K562 (cell line): ENCODE results near the gene NOL12. TPM values are rescaled to one million over a fixed set of nuclear protein-coding genes. Genes with fewer than 3 reads are reported as not detected.
A peak's percentile ranks its signal among the peaks of the same experiment; 100 is the strongest.

ENCODE experiments used
- ATAC-seq: fragments of 200-7000 bp; cut with Tn5 transposase; 3 replicates; pipeline ENCODE4 v1.9.1; 2020; ENCODE audit warnings: moderate library complexity
- BruUV-seq: library from RNA; stranded (reverse); fragments of 400-500 nt; replicated peaks from 2 replicates; lab custom pipeline; 2021; lab: Mats Ljungman, UMichigan
- CTCF ChIA-PET: fragments of 300-600 bp; formaldehyde crosslinking; extraction: SDS; loops from one replicate; lab custom pipeline; 2021; ENCODE audit warnings: low intra/inter-chr PET ratio; lab: Yijun Ruan, JAX
- POLR2A ChIA-PET: fragments of 300-600, 350-650 bp; sonication (Branson Sonifier 250); formaldehyde crosslinking; extraction: SDS; loops from one replicate; lab custom pipeline; 2021; ENCODE audit warnings: antibody characterized with exemption, inconsistent platforms; lab: Yijun Ruan, JAX
- DNase-seq, 4 experiments: peaks; one replicate each; pipeline versions ENCODE4 v3.0.0 to v3.0.0-alpha.2; 2011 to 2018; ENCODE audit warnings: low spot score in 3 of 4, mixed read lengths in 3 of 4; ENCODE audit errors: extremely low read depth in 1 of 4
- FAIRE-seq: peaks from 2 replicates; lab custom pipeline; 2011; peaks lifted over from hg19 to GRCh38; lab: Jason Lieb, UNC
- H2AFZ ChIP-seq: 2 replicates; pipeline ENCODE4 v1.6.0; 2011; ENCODE audit warnings: low read depth, low read length, control low read depth, inconsistent platforms
- H3K27ac ChIP-seq: fragments of 200-600 bp; 3 replicates; pipeline ENCODE4 v1.8.0; 2011; ENCODE audit warnings: low read depth, mild to moderate bottlenecking, control low read depth, inconsistent platforms, low read length, moderate library complexity, mixed read lengths; ENCODE audit errors: extremely low read depth
- H3K27me3 ChIP-seq, 2 experiments: fragments of 300-600 bp in 1 of 2; 2 replicates in 1 of 2; 3 replicates in 1 of 2; pipeline versions ENCODE4 v1.6.0 to v1.8.0; 2011; ENCODE audit warnings: inconsistent platforms in 2 of 2, low read length in 2 of 2, mild to moderate bottlenecking in 1 of 2, mixed read lengths in 1 of 2, moderate library complexity in 1 of 2; ENCODE audit not compliant: control insufficient read depth in 2 of 2, insufficient read depth in 2 of 2
- H3K36me3 ChIP-seq: fragments of 300-600 bp; 3 replicates; pipeline ENCODE4 v1.8.0; 2011; ENCODE audit warnings: mild to moderate bottlenecking, low read length, inconsistent platforms; ENCODE audit not compliant: control insufficient read depth, insufficient read depth
- H3K4me1 ChIP-seq, 2 experiments: fragments of 200-600 bp in 1 of 2; replicated peaks in 1 of 2; 2 replicates in 1 of 2; 3 replicates in 1 of 2; pipeline versions ENCODE4 v1.5.1 to v1.8.0; 2011; ENCODE audit warnings: inconsistent platforms in 2 of 2, low read length in 2 of 2, mild to moderate bottlenecking in 1 of 2, mixed read lengths in 1 of 2, moderate library complexity in 1 of 2; ENCODE audit not compliant: control insufficient read depth in 2 of 2, insufficient read depth in 2 of 2
- H3K4me2 ChIP-seq: 2 replicates; pipeline ENCODE4 v1.6.1; 2011; ENCODE audit warnings: low read length, control low read depth, inconsistent platforms, mixed read lengths; ENCODE audit not compliant: insufficient read depth
- H3K4me3 ChIP-seq: fragments of 200-600 bp; sonication (generic), shearing (Covaris generic); 2 replicates; pipeline ENCODE4 v1.5.1; 2016; ENCODE audit warnings: control low read depth, inconsistent platforms
- H3K79me2 ChIP-seq: fragments of 200-600 bp; 3 replicates; pipeline ENCODE4 v1.8.0; 2011; ENCODE audit warnings: low read length, inconsistent platforms; ENCODE audit not compliant: control insufficient read depth, insufficient read depth
- H3K9ac ChIP-seq, 2 experiments: 2 replicates each; pipeline versions ENCODE4 v1.6.0 to v1.6.1; 2011; ENCODE audit warnings: low read depth in 2 of 2, low read length in 2 of 2, control low read depth in 1 of 2, inconsistent platforms in 1 of 2, mild to moderate bottlenecking in 1 of 2, mixed read lengths in 1 of 2; ENCODE audit not compliant: insufficient read depth in 1 of 2
- H3K9me1 ChIP-seq: one replicate; pipeline ENCODE4 v1.6.0; 2011; ENCODE audit warnings: inconsistent platforms, mild to moderate bottlenecking, low read length, moderate library complexity; ENCODE audit not compliant: control insufficient read depth, insufficient read depth
- H3K9me3 ChIP-seq: replicated peaks from 2 replicates; pipeline ENCODE4 v1.5.1; 2011; ENCODE audit warnings: low read depth, low read length, inconsistent platforms; ENCODE audit not compliant: control insufficient read depth, insufficient read depth
- H4K20me1 ChIP-seq: replicated peaks from 2 replicates; pipeline ENCODE4 v1.6.1; 2011; ENCODE audit warnings: low read length, inconsistent platforms, mixed read lengths; ENCODE audit not compliant: control insufficient read depth, insufficient read depth
- MTA3 ChIP-seq: fragments of 450-650 bp; formaldehyde crosslinking; IDR thresholded peaks from 2 replicates; pipeline ENCODE4 v1.6.1; 2017; ENCODE audit warnings: mild to moderate bottlenecking, borderline replicate concordance
- PHF20 ChIP-seq: fragments of 450-650 bp; IDR thresholded peaks from 2 replicates; pipeline ENCODE4 v1.6.1; 2018; ENCODE audit not compliant: partially characterized antibody
- ZNF121 ChIP-seq: sonication (generic); formaldehyde crosslinking; conservative IDR thresholded peaks from 2 replicates; pipeline ENCODE4 v1.8.0; 2022; ENCODE audit warnings: missing genetic modification reagents
- ZNF354B ChIP-seq: fragments of 250-450 bp; sonication (Bioruptor Pico); IDR thresholded peaks from 2 replicates; pipeline ENCODE4 v1.4.0; 2020
- whole genome bisulfite sequencing: fragments of 100-300 bp; shearing (Covaris generic); methylation state at CpG from one replicate; pipeline ENCODE4 v1.1.6; 2016; ENCODE audit warnings: low coverage, mixed read lengths; ENCODE audit not compliant: insufficient coverage; ENCODE audit errors: missing lambda C conversion rate; 5-methylcytosine and 5-hydroxymethylcytosine counted together
- in situ Hi-C: fragments of 300-500 bp; cut with MboI; formaldehyde crosslinking; loops from 4 replicates; pipeline ENCODE4 v1.15.0; 2018; ENCODE audit warnings: inconsistent platforms, mixed read lengths
- intact Hi-C: fragments of 100-400 bp; cut with micrococcal nuclease; formaldehyde crosslinking; loops from 2 replicates; pipeline ENCODE4 v1.14.2; 2022
- polyA plus RNA-seq, 8 experiments: library from polyadenylated mRNA; depleted of rRNA in 4 of 8; stranded (reverse) in 5 of 8; unstranded in 3 of 8; fragments of >200 nt; fragmentation: Nextera tagmentation in 2 of 8; fragmentation: Illumina TruSeq in 1 of 8; extraction: Ambion mirVana in 2 of 8; extraction: Trizol in 1 of 8; gene quantifications; 2 replicates each; pipeline versions ENCODE4 v1.2.1 to v1.2.3, GENCODE V29; 2011 to 2014; ENCODE audit warnings: inconsistent platforms in 1 of 8, missing spikeins in 1 of 8
- total RNA-seq, 7 experiments: library from RNA; depleted of rRNA in 6 of 7; stranded (reverse); fragments of >200 nt in 6 of 7; fragmentation: Illumina TruSeq in 2 of 7; extraction: Trizol in 2 of 7; gene quantifications; 2 replicates each; pipeline versions ENCODE4 v1.2.1 to v1.2.3, GENCODE V29; 2011 to 2021; ENCODE audit warnings: low replicate concordance in 1 of 7
- TF ChIP-seq, protein P1 (sequence below): fragments of 450-650 bp; IDR thresholded peaks from 2 replicates; pipeline ENCODE4 v1.6.1; 2016; ENCODE audit warnings: mild to moderate bottlenecking, moderate library complexity

Gene NOL12
- total and polyA plus RNA-seq, 9 of the 15 experiments (the other 6 are each of a cell fraction or from before 2014, with no cell fraction given): 2.8 to 40.9 (median 28.5) TPM

DNA sequence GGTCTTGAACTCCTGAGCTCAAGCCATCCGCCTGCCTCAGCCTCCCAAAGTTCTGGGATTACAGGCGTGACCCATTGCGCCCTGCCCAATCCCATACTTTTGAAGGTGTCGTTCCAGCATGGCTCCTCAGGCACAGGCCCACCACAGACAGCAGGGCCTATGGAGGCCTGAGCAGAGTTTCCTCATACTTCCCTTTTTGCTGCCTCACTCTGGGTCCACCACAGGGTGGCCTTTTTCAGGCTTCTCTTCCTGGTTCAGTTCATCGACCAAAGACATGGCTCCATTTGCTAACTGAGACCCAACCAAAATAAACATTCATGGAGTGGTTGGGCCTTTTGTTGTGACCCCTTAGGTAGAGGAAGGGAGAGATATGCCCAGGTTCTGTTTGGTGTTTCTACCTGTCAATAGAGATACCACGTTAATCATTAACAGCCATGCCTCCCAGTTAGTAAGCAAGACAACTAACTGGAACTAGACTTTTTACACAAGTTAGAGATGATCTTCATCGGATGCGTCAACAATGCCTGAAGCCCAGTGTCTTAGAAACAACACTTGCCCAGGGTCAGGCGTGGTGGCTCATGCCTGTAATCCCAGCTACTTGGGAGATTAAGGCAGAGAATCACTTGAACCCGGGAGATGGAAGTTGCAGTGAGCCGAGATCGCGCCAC lies 45.8 kb downstream of the NOL12 start:
- CTCF ChIA-PET: no interaction called here
- TF ChIP-seq, protein P1, sequence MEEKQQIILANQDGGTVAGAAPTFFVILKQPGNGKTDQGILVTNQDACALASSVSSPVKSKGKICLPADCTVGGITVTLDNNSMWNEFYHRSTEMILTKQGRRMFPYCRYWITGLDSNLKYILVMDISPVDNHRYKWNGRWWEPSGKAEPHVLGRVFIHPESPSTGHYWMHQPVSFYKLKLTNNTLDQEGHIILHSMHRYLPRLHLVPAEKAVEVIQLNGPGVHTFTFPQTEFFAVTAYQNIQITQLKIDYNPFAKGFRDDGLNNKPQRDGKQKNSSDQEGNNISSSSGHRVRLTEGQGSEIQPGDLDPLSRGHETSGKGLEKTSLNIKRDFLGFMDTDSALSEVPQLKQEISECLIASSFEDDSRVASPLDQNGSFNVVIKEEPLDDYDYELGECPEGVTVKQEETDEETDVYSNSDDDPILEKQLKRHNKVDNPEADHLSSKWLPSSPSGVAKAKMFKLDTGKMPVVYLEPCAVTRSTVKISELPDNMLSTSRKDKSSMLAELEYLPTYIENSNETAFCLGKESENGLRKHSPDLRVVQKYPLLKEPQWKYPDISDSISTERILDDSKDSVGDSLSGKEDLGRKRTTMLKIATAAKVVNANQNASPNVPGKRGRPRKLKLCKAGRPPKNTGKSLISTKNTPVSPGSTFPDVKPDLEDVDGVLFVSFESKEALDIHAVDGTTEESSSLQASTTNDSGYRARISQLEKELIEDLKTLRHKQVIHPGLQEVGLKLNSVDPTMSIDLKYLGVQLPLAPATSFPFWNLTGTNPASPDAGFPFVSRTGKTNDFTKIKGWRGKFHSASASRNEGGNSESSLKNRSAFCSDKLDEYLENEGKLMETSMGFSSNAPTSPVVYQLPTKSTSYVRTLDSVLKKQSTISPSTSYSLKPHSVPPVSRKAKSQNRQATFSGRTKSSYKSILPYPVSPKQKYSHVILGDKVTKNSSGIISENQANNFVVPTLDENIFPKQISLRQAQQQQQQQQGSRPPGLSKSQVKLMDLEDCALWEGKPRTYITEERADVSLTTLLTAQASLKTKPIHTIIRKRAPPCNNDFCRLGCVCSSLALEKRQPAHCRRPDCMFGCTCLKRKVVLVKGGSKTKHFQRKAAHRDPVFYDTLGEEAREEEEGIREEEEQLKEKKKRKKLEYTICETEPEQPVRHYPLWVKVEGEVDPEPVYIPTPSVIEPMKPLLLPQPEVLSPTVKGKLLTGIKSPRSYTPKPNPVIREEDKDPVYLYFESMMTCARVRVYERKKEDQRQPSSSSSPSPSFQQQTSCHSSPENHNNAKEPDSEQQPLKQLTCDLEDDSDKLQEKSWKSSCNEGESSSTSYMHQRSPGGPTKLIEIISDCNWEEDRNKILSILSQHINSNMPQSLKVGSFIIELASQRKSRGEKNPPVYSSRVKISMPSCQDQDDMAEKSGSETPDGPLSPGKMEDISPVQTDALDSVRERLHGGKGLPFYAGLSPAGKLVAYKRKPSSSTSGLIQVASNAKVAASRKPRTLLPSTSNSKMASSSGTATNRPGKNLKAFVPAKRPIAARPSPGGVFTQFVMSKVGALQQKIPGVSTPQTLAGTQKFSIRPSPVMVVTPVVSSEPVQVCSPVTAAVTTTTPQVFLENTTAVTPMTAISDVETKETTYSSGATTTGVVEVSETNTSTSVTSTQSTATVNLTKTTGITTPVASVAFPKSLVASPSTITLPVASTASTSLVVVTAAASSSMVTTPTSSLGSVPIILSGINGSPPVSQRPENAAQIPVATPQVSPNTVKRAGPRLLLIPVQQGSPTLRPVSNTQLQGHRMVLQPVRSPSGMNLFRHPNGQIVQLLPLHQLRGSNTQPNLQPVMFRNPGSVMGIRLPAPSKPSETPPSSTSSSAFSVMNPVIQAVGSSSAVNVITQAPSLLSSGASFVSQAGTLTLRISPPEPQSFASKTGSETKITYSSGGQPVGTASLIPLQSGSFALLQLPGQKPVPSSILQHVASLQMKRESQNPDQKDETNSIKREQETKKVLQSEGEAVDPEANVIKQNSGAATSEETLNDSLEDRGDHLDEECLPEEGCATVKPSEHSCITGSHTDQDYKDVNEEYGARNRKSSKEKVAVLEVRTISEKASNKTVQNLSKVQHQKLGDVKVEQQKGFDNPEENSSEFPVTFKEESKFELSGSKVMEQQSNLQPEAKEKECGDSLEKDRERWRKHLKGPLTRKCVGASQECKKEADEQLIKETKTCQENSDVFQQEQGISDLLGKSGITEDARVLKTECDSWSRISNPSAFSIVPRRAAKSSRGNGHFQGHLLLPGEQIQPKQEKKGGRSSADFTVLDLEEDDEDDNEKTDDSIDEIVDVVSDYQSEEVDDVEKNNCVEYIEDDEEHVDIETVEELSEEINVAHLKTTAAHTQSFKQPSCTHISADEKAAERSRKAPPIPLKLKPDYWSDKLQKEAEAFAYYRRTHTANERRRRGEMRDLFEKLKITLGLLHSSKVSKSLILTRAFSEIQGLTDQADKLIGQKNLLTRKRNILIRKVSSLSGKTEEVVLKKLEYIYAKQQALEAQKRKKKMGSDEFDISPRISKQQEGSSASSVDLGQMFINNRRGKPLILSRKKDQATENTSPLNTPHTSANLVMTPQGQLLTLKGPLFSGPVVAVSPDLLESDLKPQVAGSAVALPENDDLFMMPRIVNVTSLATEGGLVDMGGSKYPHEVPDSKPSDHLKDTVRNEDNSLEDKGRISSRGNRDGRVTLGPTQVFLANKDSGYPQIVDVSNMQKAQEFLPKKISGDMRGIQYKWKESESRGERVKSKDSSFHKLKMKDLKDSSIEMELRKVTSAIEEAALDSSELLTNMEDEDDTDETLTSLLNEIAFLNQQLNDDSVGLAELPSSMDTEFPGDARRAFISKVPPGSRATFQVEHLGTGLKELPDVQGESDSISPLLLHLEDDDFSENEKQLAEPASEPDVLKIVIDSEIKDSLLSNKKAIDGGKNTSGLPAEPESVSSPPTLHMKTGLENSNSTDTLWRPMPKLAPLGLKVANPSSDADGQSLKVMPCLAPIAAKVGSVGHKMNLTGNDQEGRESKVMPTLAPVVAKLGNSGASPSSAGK: 0 out of 2 replicates have a peak, but pooled peaks have one; percentile 25
- TF ChIP-seq MTA3 (no peak), PHF20 (peak; percentile 76), ZNF354B (CRISPR knock-in tag) (no peak), ZNF121 (CRISPR knock-in tag) (no peak)

More for the DNA sequence above, 45.8 kb downstream of the NOL12 start:
- Histone ChIP-seq H3K4me2 (no peak overlapping the region), H3K4me1 (peaks cover 9 to 17% of the 10 kb centered on the region in 2 experiments; a peak in 3 of 5 replicates), H3K9ac (peak overlapping the region in 1 of 2 experiments; percentile 41; a peak in 1 of 4 replicates), H4K20me1 (no peaks in the 10 kb centered on the region), H3K9me1 (no peaks in the 10 kb centered on the region), H3K9me3 (no peaks in the 10 kb centered on the region), H3K27me3 (no peaks in the 10 kb centered on the region), H3K4me3 (no peak overlapping the region), H3K36me3 (no peaks in the 10 kb centered on the region), H3K79me2 (no peaks in the 10 kb centered on the region), H3K27ac (peak overlapping the region; percentile 55; the same call in 2 of the 3 replicates), H2AFZ (peak overlapping the region; percentile 94)
- FAIRE-seq (peak; percentile 37), ATAC-seq (peak; percentile 82), DNase-seq (peak; percentile 27 to 48 (median 36))
- no TSS peak for BruUV-seq
- intact Hi-C loops (no loop called here), in situ Hi-C loops (no loop called here)
- 70% methylated on average over 13 of the region's 13 CpGs for WGBS
- POLR2A ChIA-PET: interaction anchor here (0.6 kb wide), 1 partner anchor 93 kb away, joined by 4 read pairs; no protein-coding TSS in a partner anchor
